Pancreas (tissue), 10 donors: ENCODE measurements around the gene CLUH. TPM values are rescaled to one million over a fixed set of nuclear protein-coding genes. Genes with fewer than 3 reads are reported as not detected.
A peak's percentile ranks its signal among the peaks of the same experiment; 100 is the strongest.

Experiments used
- ATAC-seq, 4 donors: fragments of 200-7000 bp; cut with Tn5 transposase; one replicate each; pipeline versions ENCODE4 v1.8.0 to v1.9.1; 2020; ENCODE audit warnings: mild to moderate bottlenecking in 4 of 4, moderate library complexity in 4 of 4
- DNase-seq, 6 donors: peaks; one replicate each; pipeline ENCODE4 v3.0.0-alpha.2; 2020
- FAIRE-seq: peaks from 2 replicates; lab custom pipeline; 2012; peaks lifted over from hg19 to GRCh38; lab: Jason Lieb, UNC
- H3K27ac ChIP-seq, 4 donors: fragments of 200-600 bp; sonication (generic); 1 replicate in 3 of 4; 2 replicates in 1 of 4; pipeline versions ENCODE4 v1.5.0 to v1.8.0; 2020
- H3K27me3 ChIP-seq, 4 donors: fragments of 200-600 bp; one replicate each; pipeline ENCODE4 v1.8.0; 2021
- H3K36me3 ChIP-seq, 3 donors: fragments of 200-600 bp; sonication (generic) in 1 of 3; one replicate each; pipeline versions ENCODE4 v1.5.0 to v1.8.0; 2020 to 2021
- H3K4me1 ChIP-seq, 3 donors: fragments of 200-600 bp; one replicate each; pipeline ENCODE4 v1.8.0; 2021
- H3K4me3 ChIP-seq, 4 donors: fragments of 200-600 bp; sonication (generic) in 2 of 4; one replicate each; pipeline versions ENCODE4 v1.5.0 to v1.8.0; 2020 to 2021
- H3K9me3 ChIP-seq, 4 donors: fragments of 200-600 bp; one replicate each; pipeline ENCODE4 v1.8.0; 2021
- CTCF ChIP-seq, 4 donors: fragments of 200-600 bp; sonication (generic) in 3 of 4; IDR thresholded peaks; one replicate each; pipeline versions ENCODE4 v1.5.0 to v1.8.0; 2021; ENCODE audit warnings: antibody characterized with exemption in 4 of 4
- WGBS, 2 donors: extraction: QIAGEN DNeasy Blood & Tissue Kit; methylation state at CpG; one replicate each; pipeline ENCODE4 v1.1.7; 2013; 5-methylcytosine and 5-hydroxymethylcytosine counted together
- intact Hi-C, 3 donors: fragments of 100-400 bp; cut with DNase I; formaldehyde crosslinking; loops; one replicate each; pipeline versions ENCODE4 v1.11.1 to v1.14.2; 2022
- polyA plus RNA-seq, 2 donors: library from polyadenylated mRNA; stranded (reverse); fragments of 200-250 nt; gene quantifications; one replicate each; pipeline ENCODE4 v1.2.3, GENCODE V29; 2013
- total RNA-seq, 6 donors: library from RNA; stranded (reverse); fragmentation: NEBNext Ultra II Directional in 4 of 6; extraction: Animal tissue kit (Norgen Biotek cat#: 25700) in 4 of 6; gene quantifications; one replicate each; pipeline versions ENCODE4 v1.2.1 to v1.2.4, GENCODE V29; 2021 to 2023
- donor health status: healthy with polysubstance abuse.
- donor health status: DM: no; HTN: no; CAD: no; lungs with moderate emphysema.
- donor health status: DM: no; HTN: no; CAD: no.
- donor health status: control.
- donor health status: control.
- donor health status: Bipolar disorder and iron deficiency.
- donor health status: DM: yes; HTN: yes; CAD: no.
- donor health status: DM: no; HTN: no; CAD: no.
- donor health status: DM: no; HTN: no; CAD: no.
- donor health status: DM: yes; HTN: yes; CAD: no.

Gene CLUH
- total and polyA plus RNA-seq, 8 donors = 47.7 to 201 (median 66.1) TPM

- no peak for TF ChIP-seq CTCF (IDR thresholded peaks at IDR 0.05)
- Histone ChIP-seq H3K4me1 (no peaks in the 10 kb centered on the region), H3K4me3 (peak overlapping the region in 1 of 4 donors; percentile 14), H3K36me3 (no peaks in the 10 kb centered on the region), H3K9me3 (no peaks in the 10 kb centered on the region), H3K27ac (no peak overlapping the region), H3K27me3 (peaks cover 0 to 4% (median 0%) of the 10 kb centered on the region in 4 donors)
- DNase-seq (no peak), ATAC-seq (no peak), FAIRE-seq (no peak)
- intact Hi-C loops = no loop called here
- 50 to 62% methylated on average over 17 to 18 of the region's 18 CpGs for WGBS, 2 donors
Observed at GRCh38 chr17:2723505-2723996, 12.0 kb upstream of the CLUH start.

- intact Hi-C loops = no loop called here
- ATAC-seq (no peak), DNase-seq (no peak), FAIRE-seq (no peak)
- no peaks in the 10 kb centered on the region for H3K36me3 ChIP-seq
- no peaks in the 10 kb centered on the region for H3K9me3 ChIP-seq
- H3K27ac ChIP-seq = no peak overlapping the region
- H3K4me1 ChIP-seq = no peaks in the 10 kb centered on the region
- WGBS, 2 donors = 62 to 64% methylated on average over 10 of the region's 10 CpGs
- no peak for TF ChIP-seq CTCF (IDR thresholded peaks at IDR 0.05)
- H3K4me3 ChIP-seq = no peak overlapping the region
- H3K27me3 ChIP-seq = no peaks in the 10 kb centered on the region
Observed at GRCh38 chr17:2722611-2723010, 11.0 kb upstream of the CLUH start.

- no peak overlapping the region for H3K27ac ChIP-seq
- H3K27me3 ChIP-seq = no peaks in the 10 kb centered on the region
- DNase-seq (no peak), FAIRE-seq (no peak), ATAC-seq (no peak)
- WGBS, 2 donors = 60 to 73% methylated on average over 4 of the region's 4 CpGs
- H3K36me3 ChIP-seq = no peaks in the 10 kb centered on the region
- no peaks in the 10 kb centered on the region for H3K4me1 ChIP-seq
- intact Hi-C loops = no loop called here
- TF ChIP-seq CTCF (IDR thresholded peaks at IDR 0.05) = no peak
- H3K4me3 ChIP-seq = no peak overlapping the region
- no peaks in the 10 kb centered on the region for H3K9me3 ChIP-seq
Observed at GRCh38 chr17:2721603-2722002, 10.0 kb upstream of the CLUH start.

DNA sequence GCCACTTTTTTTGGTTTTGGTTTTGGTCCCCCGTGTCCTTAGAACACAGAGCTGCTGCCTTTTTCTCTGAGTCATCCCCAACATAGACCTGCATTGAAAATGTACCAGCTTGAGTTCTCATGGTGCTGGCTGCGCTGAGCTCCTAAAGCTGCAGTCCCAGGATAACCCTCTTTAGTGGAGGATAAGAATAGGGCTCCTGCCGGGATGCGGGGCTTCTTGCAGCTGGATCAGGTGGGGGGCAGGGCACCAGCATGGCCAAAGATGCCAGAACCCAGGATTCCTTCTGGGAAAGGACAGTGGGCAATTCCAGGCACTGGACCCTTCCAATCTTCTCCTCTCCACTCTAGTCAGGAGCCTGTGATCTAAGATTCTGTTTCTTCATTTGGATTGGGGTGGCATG, 8.3 kb upstream of the CLUH start:
- ATAC-seq (no peak), FAIRE-seq (no peak), DNase-seq (no peak)
- Histone ChIP-seq H3K4me3 (no peak overlapping the region), H3K27me3 (no peaks in the 10 kb centered on the region), H3K9me3 (no peaks in the 10 kb centered on the region), H3K36me3 (no peaks in the 10 kb centered on the region), H3K4me1 (no peaks in the 10 kb centered on the region), H3K27ac (no peak overlapping the region)
- TF ChIP-seq CTCF (IDR thresholded peaks at IDR 0.05) = no peak
- intact Hi-C loops = no loop called here
- WGBS, 2 donors = 66 to 71% methylated on average over 4 of the region's 4 CpGs

- intact Hi-C loops = no loop called here
- 72 to 77% methylated on average over 13 of the region's 13 CpGs for WGBS, 2 donors
- no peak overlapping the region for H3K27ac ChIP-seq
- H3K9me3 ChIP-seq = no peaks in the 10 kb centered on the region
- DNase-seq (no peak), ATAC-seq (no peak), FAIRE-seq (no peak)
- H3K4me3 ChIP-seq = no peak overlapping the region
- no peak for TF ChIP-seq CTCF (IDR thresholded peaks at IDR 0.05)
- H3K27me3 ChIP-seq = no peaks in the 10 kb centered on the region
- H3K4me1 ChIP-seq = no peaks in the 10 kb centered on the region
- no peaks in the 10 kb centered on the region for H3K36me3 ChIP-seq
Observed at GRCh38 chr17:2718150-2718938, 6.8 kb upstream of the CLUH start.
